GM18508 (cell line): ENCODE measurements around the gene NPFFR1.

Experiments used
- ATAC-seq: cut with Tn5 transposase; IDR thresholded peaks from one replicate; pipeline ENCODE4 v1.9.1; 2021; ENCODE audit warnings: moderate number of reproducible peaks; ENCODE audit not compliant: insufficient read depth, unreplicated experiment

Gene NPFFR1

DNA sequence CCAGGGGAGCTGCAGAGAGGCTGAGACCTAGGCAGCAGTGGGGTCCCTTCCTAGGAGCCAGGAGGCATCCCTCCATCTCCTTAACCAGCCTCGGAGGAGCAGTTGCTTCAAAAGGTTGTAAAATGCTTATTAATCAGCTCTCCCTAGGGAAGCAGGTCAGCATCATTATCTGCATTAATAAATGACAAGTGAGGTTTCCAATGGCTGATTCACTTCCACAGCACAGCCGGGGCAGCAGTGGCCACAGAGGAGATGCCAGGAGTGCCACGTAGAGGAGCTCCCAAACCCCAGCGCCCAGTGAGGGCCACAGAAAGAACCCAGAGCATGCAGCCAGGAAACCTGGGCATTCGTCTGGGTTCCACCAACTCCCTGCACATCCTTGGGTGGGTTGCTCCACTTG lies 8.2 kb upstream of the NPFFR1 start:
- ATAC-seq, result no peak

DNA sequence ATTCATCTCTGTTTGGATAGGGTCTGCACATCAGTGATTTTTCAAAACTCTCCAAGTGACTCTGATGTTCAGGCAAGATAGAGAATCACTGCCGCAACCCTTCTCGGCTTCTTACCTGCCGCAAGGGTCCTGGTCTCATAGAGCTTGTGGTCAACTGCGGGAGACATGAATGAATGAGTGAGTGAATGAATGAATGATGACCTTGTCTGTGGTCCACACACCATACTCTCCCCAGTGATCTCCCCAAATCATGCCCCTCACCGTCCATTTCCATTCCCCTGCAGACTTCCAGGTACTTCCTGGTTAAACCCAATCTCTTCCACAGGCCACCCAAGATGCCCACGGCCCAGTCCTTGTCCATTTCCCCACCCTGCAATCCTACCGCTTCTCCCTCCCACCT lies 5.9 kb upstream of the NPFFR1 start:
- no peak for ATAC-seq

DNA sequence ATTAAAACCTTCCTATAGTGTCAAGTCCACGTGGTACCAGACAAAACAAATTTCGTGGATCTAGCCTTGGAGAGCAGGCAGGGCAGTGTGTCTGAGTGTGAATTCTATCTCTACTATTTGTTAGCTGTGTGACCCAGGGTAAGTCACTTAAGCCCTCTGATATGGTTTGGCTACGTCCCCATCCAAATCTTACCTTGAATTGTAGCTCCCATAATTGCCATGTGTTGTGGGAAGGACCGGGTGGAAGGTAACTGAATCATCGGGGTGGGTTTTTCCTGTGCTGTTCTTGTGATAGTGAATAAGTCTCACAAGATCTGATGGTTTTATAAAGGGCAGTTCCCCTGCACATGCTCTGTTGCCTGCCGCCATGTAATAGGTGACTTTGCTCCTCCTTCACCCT lies 2.8 kb upstream of the NPFFR1 start:
- ATAC-seq, result no peak

DNA sequence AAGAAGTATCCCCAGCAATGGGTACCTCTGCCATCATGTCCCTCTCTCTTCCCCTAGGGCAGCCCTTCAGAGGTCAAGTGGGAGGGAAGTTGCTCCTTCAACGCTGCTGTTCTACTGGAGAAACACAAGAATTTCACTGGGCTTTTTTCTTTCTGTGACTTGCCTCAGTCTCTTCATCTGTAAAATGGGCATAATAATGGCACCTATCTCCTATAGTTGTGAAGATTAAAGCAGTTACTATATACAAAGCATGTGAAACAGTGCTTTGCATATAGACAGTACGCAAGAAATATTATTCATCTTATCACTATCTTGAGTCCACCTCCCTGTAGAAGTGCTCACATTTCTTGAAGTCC lies 1.6 kb upstream of the NPFFR1 start:
- ATAC-seq, result no peak

DNA sequence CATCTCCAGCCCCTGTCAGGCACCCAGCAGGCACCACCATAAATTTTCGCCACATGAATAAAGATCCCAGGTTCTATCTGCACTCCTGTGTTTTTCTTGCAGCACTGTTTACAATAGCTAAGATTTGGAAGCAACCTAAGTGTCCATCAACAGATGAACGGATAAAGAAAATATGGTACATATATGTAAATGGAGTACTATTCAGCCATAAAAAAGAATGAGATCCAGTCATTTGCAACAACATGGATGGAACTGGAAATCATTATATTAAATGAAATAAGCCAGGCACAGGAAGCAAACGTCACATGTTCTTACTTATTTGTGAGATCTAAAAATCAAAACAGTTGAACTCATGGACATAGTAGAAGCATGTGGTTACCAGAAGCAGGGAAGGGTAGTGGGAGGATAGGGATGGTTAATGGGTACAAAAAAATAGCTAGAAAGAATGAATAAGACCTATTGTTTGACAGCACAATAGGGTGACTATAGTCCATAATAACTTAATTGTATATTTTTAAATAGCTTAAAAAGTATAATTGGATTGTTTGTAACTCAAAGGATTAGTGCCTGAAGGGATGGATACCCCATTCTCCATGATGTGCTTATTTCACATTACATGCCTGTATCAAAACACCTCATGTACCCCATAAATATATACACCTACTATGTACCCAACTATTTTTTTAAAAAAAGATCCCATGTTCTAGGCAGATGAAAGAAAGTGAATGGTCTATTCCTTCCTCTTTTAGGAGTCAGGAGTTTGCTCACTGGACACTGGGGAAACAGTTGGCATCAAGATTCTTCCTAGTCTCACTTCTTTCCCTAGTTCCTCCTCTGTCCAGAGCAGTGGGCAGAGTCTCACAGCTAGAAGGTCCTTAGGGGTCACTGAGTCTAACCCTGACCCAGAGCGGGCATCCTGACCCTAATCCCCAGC lies 1.0 kb upstream of the NPFFR1 start:
- ATAC-seq, result no peak

DNA sequence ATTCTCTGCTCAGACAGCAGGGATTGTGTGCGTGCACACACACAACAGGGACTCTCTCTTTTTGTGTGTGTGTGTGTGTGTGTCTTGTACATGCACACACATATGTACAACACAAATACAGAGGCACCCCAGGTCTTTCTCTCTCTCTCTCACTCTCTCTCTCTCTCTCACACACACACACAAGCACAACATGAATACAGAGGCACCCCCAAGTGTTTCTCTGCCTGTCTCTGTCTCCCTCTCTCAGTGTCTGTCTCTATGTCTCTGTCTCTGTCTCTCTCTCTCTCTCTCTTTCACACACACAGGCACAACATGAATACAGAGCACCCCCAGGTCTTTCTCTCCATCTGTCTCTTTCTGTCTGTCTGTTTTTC lies 746 bp downstream of the NPFFR1 start:
- ATAC-seq, result no peak

DNA sequence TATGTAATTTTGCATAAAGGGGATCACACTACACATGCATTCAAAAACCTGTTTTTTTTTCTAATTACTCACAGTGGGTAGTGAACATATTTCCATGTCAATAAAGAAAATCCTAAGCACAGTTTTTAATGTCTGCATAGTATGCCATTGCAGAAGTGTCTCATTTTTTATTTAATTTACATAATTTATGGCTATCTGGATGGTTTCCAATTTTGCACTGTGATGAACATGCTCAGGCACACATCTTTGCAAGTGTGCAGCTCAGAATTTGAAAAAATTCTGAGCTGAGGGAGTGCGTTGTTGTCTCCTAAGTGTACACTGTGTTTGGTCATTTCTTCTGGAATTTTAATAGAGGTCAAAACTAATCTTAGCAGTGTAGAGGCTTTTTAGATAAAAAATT lies 2.2 kb downstream of the NPFFR1 start:
- no peak for ATAC-seq

DNA sequence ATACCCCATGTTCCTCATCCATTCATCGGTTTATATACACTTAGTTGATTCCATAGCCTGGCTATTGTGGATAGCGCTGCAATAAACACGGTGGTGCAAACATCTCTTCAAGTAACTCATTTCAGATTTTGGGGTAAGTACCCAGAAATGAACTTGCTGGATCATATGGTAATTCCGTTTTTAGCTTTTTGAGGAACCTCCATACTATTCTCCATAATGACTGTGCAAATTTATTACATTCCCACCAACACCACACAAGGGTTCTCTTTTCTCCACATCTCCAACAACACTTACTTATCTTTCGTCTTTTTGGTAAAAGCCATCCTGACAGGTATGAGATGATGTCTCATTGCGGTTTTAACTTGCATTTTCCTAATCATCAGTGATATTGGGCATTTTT lies 3.7 kb downstream of the NPFFR1 start:
- no peak for ATAC-seq

DNA sequence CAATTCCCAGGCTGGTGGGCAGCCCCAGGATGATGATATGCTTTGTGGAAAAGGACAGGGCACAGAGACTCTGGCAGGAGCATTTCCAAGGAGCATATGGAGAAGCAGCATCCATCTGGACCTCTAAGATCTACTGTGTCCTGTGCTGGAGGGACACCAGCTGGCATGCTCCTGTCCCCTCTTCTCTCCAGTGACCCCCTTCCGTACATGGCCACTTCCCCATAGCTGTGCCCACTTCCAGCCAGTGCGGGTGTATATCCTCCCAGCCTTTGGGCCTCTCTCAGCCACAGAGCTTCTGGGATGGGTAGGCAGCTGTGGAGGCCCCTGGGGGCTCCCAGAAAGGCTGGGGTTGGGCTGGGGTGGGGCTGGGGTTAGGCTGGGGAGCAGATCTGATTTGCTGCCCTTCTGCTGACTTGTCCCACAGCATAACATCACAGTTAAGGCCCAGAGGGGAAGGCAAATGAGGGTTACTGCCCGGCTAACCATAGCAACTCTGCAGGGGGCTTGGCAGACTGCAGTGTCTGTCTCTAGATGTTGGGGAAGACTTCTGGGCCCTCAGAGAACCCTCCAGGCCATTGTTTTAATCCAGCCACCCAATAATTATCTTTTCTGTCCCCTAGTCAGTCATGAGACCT lies 6.3 kb downstream of the NPFFR1 start:
- ATAC-seq, result no peak

DNA sequence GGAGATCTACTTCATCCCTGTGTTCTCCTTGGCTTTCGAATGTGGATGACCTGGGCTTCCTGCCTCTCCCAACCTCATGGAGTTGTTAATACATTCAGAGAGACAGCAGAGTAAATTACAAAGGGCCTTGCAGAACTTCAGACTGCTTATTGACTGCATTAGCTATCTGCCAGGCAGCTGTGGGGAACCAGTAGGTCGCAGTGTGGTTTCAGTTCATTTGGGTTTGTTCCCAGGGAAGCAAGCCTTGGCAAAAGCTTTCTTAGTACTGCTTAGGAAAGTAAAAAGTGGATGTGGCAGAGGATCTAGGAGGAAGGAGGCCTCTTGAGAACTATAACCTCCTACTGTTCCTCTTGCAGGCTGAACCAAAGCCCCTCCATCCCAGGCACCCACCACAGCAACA lies 9.2 kb downstream of the NPFFR1 start:
- ATAC-seq, result no peak

DNA sequence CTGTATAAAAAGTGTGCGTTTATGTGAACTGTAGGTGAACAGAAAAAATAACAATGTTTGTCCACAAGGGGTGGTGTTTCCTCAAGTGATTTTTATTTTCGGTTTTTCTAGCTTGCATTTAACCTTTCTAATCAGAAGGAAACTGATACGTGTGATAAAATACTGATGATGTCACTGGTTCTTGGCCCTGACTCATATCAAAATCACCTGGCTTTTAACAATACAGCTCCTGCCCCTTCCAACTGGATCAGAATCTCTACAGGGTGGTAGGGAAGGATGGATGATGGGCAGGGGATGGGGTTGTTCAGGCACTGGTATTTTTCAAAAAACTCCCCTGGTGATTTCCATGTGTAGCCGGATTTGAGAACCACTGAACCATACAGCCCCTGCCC lies 10.9 kb downstream of the NPFFR1 start:
- no peak for ATAC-seq

DNA sequence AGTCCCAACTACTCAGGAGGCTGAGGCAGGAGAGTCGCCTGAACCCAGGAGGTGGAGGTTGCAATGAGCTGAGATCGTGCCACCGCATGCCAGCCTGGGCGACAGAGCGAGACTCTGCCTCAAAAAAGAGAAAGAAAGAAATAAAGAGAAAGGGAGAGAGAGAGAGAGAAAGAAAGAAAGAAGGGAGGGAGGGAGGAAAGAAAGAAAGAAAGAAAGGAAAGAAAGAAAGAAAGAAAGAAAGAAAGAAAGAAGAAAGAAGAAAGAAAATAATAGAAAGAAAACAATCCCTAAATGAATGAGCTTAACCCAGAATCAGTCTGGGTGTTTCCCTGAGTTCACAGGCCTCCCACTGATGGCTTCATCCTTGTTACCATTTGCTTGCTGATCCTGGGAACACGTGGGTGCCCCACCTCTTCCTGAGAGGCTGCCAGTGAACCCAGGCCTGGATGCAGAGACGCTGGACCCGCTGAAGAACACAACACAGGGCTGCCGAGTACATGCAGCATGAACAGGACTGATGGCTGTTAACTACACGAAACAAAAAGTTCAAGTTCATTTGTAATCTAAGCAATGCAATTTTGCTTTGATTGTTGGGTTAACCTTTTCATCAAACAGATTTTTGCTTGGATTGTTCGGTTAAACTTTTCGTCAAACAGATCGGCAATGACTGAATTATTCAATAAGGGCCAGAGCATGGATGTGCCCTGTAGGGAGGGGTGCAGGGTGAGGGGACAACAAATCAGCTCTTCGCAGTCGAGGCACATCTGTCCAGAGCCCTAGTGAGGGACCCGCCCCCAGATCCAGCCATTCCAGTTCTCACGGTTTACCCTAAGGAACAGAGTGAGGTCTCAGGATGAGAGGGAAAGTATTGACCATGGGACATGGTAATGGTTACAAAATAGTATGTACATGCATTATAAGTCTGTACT lies 11.5 kb downstream of the NPFFR1 start:
- no peak for ATAC-seq

DNA sequence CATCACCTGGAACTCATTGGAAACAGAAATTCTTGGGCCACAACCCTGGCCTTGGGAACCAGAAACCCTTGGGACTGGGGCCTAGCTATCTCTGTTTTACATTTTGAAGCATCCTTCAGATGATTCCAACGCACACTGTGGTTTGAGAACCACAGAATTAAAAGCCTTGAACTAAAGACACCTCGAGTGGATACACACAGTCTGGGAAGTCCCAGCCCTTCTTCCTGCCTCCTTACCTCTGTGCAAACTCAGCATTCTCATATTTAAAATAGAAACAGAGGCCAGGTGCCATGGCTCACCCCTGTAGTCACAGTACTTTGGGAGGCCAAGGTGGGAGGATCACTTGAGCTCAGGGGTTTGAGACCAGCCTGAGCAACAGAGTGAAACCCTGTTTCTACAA lies 12.9 kb downstream of the NPFFR1 start:
- no peak for ATAC-seq

DNA sequence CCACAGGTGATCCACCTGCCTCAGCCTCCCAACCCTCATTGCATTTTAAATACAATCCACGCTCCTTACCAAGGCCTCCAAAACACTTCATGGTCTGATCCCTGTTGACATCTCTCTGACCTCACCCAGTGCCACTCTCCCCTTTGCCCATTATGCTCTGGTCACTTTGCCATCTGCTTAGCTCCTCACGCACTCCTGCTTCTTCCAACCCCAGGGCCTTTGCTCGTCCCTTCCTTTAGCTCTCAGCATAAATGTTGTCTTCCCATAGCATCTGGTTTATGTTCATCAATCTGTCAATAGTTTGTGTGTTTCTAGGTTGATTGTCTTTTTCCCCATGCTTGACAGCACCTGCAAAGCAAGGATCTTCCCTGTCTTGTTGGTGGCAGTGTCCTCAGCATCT lies 14.1 kb downstream of the NPFFR1 start:
- ATAC-seq, result no peak

DNA sequence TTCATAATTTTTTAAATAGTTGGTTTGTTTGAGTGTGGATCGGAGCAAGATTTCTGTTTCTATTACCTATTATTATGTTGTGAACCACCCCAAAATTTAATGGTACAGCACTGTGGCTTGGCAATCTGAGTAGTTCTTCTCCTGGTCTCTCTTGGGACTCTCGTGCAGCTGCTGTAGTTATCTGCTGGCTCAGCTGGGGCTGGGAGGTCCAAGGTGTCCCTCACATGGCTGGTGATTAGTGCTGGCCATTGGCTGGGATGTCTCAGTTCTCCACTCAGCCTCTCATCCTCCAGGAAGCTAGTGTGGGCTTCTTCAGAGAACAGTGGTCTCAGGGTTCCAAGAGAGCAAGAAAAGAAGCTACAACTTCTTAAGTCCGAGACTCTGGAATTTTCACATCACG lies 15.4 kb downstream of the NPFFR1 start:
- no peak for ATAC-seq

DNA sequence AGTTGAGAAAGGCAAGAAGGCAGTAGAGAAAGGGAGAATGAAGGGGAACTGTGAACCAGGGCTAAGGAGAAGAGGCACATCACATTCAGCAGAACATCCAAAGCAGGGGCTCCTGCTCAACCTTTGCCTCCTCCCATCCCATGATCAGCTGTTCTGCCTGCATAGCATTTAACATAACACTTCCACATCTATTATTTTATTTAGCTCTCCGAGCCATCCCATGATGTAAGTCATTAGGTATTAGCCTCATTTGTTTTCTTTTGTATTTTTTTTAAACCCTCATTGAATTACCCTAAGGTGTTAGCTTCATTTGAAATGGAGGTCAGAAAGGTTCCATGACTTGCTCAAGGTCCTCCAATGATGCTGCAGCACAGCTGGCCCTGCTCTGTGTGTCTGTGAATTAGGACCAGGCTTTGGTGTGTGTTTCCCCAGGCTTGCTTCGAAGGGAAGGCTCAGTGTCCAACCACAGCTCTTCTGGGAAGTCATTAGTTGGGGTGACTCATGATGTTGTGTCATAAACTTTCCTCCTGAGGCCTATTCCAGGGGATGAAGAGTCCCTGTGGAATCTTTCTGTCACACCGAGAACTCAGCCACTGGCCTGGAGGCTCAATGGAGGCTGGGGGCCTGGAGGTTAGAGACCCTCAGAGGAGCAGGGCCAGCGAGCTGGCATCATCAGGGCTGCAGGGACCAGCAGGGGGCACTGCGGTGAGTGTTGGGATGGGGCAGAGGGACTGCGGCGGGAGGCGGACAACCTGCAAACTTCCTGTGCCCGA lies 16.5 kb downstream of the NPFFR1 start:
- no peak for ATAC-seq

DNA sequence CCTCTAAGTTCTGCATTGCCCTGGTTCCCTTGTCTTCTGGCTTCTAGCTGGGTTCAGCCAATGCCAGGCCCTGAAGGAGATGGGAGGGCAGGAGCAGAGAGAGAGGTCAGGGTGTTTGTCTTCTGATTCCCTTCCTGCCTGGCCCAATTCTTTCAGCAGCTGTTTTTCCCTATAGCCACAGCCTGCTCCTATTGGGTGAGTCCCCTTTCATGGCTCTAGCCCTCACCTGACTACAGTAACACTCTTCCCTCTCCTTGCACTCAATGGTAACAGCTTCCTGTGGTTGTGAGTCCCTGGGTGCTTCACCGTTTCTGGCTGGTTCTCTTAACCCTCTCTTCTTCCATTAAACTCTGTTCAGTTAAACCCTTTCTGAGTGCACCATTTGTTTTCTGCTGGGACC lies 17.1 kb downstream of the NPFFR1 start:
- ATAC-seq, result no peak

DNA sequence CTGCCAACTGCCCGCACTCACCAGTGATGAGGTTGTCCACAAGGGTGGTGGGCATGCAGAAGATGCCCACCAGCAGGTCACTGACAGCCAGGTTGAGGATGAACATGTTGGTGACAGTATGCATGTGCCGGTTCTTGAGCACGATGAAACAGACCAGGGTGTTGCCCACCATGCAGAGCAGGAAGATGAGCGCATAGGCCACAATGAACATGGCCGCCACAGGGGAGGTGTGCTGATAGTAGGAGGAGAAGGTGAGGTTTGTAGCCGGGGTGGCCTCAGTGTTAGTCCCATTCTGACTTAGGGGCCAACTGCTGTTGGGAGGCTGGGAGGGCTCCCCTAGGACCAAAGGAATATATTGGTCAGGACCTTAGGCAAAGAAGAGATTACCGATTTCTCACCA lies 17.7 kb downstream of the NPFFR1 start:
- ATAC-seq, result no peak

DNA sequence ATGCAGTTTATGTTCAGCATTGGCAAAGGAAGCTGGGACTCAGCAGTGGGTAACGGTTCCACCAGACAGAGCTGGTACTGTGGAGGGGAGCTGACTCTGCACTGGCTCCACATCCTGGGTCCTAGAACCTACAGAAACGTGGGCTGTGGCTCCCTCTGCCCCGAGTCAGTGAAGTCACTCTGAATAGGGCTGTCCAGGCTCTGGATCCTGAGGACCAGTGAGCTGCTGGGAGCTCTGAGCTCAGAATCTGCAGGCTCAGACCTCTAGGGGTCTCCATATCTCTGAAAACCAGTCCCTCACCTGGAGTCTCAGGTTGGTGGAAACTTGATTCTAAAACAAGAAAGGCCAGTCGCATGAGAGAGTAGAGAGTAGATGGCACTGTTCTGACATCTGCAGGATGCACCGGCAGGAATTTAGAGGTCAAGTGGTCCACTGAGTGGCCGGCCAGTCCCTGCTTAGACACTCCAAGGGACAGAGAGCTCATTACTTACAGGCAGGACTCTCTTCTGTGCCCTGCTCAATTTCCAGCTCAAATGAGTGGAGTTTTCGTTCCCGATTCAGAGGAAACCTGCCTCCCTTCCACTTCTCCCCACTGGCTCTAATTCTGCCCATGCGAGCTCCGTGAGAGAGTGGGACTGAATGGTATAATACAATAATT lies 18.6 kb downstream of the NPFFR1 start:
- ATAC-seq, result no peak

DNA sequence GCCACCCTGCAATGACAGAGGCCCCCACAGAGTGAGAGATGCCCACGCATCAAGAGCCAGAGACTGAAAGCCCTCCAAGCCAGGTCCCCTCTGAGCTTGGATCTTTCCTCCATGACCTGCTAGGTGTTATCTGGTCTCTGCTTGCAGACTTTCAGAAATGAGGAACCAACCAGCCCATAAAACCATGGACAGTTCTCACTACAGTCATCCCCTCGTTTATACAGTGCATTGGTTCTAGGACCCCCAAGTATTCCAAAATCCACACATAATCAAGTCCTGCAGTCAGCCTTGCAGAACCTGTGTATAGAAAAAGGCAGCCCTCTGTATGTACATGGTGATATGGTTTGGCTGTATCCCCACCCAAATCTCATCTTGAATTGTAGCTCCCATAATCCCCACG lies 23.1 kb downstream of the NPFFR1 start:
- no peak for ATAC-seq
